HUDEP-2 (cell line): ENCODE results near the gene EIF4G3.
"Not testable (repeated sequence)": the region's sequence is repeated elsewhere in the genome, so short reads cannot be mapped to it uniquely, and the experiment has no call there.

Experiments
- DNase-seq, 76 experiments: peaks; one replicate each; lab custom pipeline; 2025; ENCODE audit not compliant: unreplicated experiment in 76 of 76; lab: John Stamatoyannopoulos, UW

Gene EIF4G3

GRCh38 chr1:21157868-21158267, 18.8 kb downstream of the EIF4G3 start:
- DNase-seq, result no peak

- no peak for DNase-seq
These were observed 19.6 kb downstream of the EIF4G3 start for GRCh38 chr1:21157054-21157453.

GRCh38 chr1:21156019-21156418, 20.7 kb downstream of the EIF4G3 start:
- no peak for DNase-seq

- no peak for DNase-seq
These were observed 22.0 kb downstream of the EIF4G3 start for GRCh38 chr1:21154717-21155116.

- DNase-seq, result no peak
These were observed 23.3 kb downstream of the EIF4G3 start for GRCh38 chr1:21153388-21153787.

GRCh38 chr1:21152423-21153100, 24.1 kb downstream of the EIF4G3 start:
- no peak for DNase-seq

GRCh38 chr1:21149855-21150432, 26.8 kb downstream of the EIF4G3 start:
- DNase-seq, result no peak

GRCh38 chr1:21149430-21149854, 27.3 kb downstream of the EIF4G3 start:
- DNase-seq, result peak in 1 of 76 experiments; percentile 2

GRCh38 chr1:21143752-21144151, 32.9 kb downstream of the EIF4G3 start:
- DNase-seq, result no peak

GRCh38 chr1:21143138-21143537, 33.6 kb downstream of the EIF4G3 start:
- no peak for DNase-seq

GRCh38 chr1:21141030-21141429, 35.7 kb downstream of the EIF4G3 start:
- no peak for DNase-seq

- peak in 5 of 76 experiments; percentile 4 to 15 (median 9) for DNase-seq
These were observed 37.1 kb downstream of the EIF4G3 start for GRCh38 chr1:21139601-21140000.

GRCh38 chr1:21136344-21136743, 40.4 kb downstream of the EIF4G3 start:
- DNase-seq, result not testable (repeated sequence)

GRCh38 chr1:21131200-21131599, 45.5 kb downstream of the EIF4G3 start:
- DNase-seq, result no peak

- no peak for DNase-seq
These were observed 47.3 kb downstream of the EIF4G3 start for GRCh38 chr1:21129407-21129806.

GRCh38 chr1:21126324-21126723, 50.4 kb downstream of the EIF4G3 start:
- no peak for DNase-seq

GRCh38 chr1:21124846-21125245, 51.9 kb downstream of the EIF4G3 start:
- DNase-seq, result no peak

GRCh38 chr1:21123287-21123948, 53.3 kb downstream of the EIF4G3 start:
- DNase-seq, result no peak

- DNase-seq, result no peak
These were observed 54.8 kb downstream of the EIF4G3 start for GRCh38 chr1:21121764-21122471.

GRCh38 chr1:21118167-21118566, 58.5 kb downstream of the EIF4G3 start:
- no peak for DNase-seq

GRCh38 chr1:21117597-21118001, 59.1 kb downstream of the EIF4G3 start:
- DNase-seq, result peak in 3 of 76 experiments; percentile 3 to 33 (median 17)
